H1 (cell line): ENCODE results near the gene ARHGEF38. TPM values are rescaled to one million over a fixed set of nuclear protein-coding genes. Genes with fewer than 3 reads are reported as not detected.

Source experiments
- CTCF ChIA-PET: fragments of 300-600 bp; sonication (Branson Sonifier 250); formaldehyde crosslinking; loops from one replicate; lab custom pipeline; 2021; ENCODE audit not compliant: partially characterized antibody; lab: Charles Lee
- POLR2A ChIA-PET: fragments of 300-600 bp; sonication (Branson Sonifier 250); formaldehyde crosslinking; loops from one replicate; lab custom pipeline; 2021; ENCODE audit warnings: inconsistent platforms; ENCODE audit not compliant: partially characterized antibody; lab: Charles Lee
- DNase-seq, 2 experiments: peaks; one replicate each; pipeline versions ENCODE4 v3.0.0 to v3.0.0-alpha.2; 2010 to 2022; ENCODE audit warnings: low spot score in 2 of 2, low read depth in 1 of 2, mixed read lengths in 1 of 2
- FAIRE-seq: peaks from 2 replicates; lab custom pipeline; 2011; peaks lifted over from hg19 to GRCh38; lab: Jason Lieb, UNC
- H2AFZ ChIP-seq: 2 replicates; pipeline ENCODE4 v1.8.1; 2012; ENCODE audit warnings: low read length, inconsistent platforms
- H2AK5ac ChIP-seq: 2 replicates; pipeline ENCODE4 v1.6.1; 2013; ENCODE audit warnings: low read depth, low read length
- H2BK120ac ChIP-seq: replicated peaks from 2 replicates; pipeline ENCODE3; 2013; ENCODE audit warnings: low read depth, low read length, inconsistent platforms
- H2BK12ac ChIP-seq: 2 replicates; pipeline ENCODE4 v1.6.1; 2013; ENCODE audit warnings: low read depth, low read length
- H2BK15ac ChIP-seq: 2 replicates; pipeline ENCODE4 v1.6.1; 2013; ENCODE audit warnings: low read length
- H2BK20ac ChIP-seq: 2 replicates; pipeline ENCODE4 v1.6.1; 2013; ENCODE audit warnings: low read length
- H2BK5ac ChIP-seq: 2 replicates; pipeline ENCODE4 v1.6.1; 2013; ENCODE audit warnings: low read depth, low read length
- H3K14ac ChIP-seq: 2 replicates; pipeline ENCODE4 v1.6.1; 2013; ENCODE audit warnings: inconsistent platforms; ENCODE audit not compliant: insufficient read length
- H3K18ac ChIP-seq: 2 replicates; pipeline ENCODE4 v1.6.1; 2013; ENCODE audit warnings: low read length; ENCODE audit errors: extremely low read depth
- H3K23ac ChIP-seq: 2 replicates; pipeline ENCODE4 v1.6.1; 2013; ENCODE audit warnings: inconsistent platforms; ENCODE audit not compliant: insufficient read length
- H3K23me2 ChIP-seq: 2 replicates; pipeline ENCODE4 v1.6.1; 2013; ENCODE audit warnings: low read depth, low read length
- H3K27ac ChIP-seq: 2 replicates; pipeline ENCODE4 v1.6.1; 2011; ENCODE audit warnings: low read depth, low read length, inconsistent platforms
- H3K27me3 ChIP-seq, 4 experiments: replicated peaks in 1 of 4; 1 replicate in 1 of 4; 2 replicates in 3 of 4; pipeline versions ENCODE4 v1.6.1 to v1.8.1; 2011 to 2013; ENCODE audit warnings: low read length in 3 of 4, mild to moderate bottlenecking in 3 of 4, inconsistent platforms in 2 of 4, mixed read lengths in 2 of 4, moderate library complexity in 1 of 4; ENCODE audit not compliant: control insufficient read depth in 3 of 4, insufficient read depth in 3 of 4; ENCODE audit errors: extremely low read depth in 1 of 4
- H3K36me3 ChIP-seq, 4 experiments: 2 replicates each; pipeline versions ENCODE4 v1.6.1 to v1.8.1; 2011 to 2013; ENCODE audit warnings: mild to moderate bottlenecking in 4 of 4, low read length in 3 of 4, moderate library complexity in 2 of 4, control low read depth in 1 of 4, inconsistent platforms in 1 of 4; ENCODE audit not compliant: insufficient read depth in 4 of 4, control insufficient read depth in 2 of 4
- H3K4ac ChIP-seq: replicated peaks from 2 replicates; pipeline ENCODE3; 2013; ENCODE audit warnings: low read length, low read depth, mixed read lengths, inconsistent platforms; ENCODE audit not compliant: insufficient read length
- H3K4me1 ChIP-seq, 4 experiments: replicated peaks in 1 of 4; 1 replicate in 1 of 4; 2 replicates in 3 of 4; pipeline versions ENCODE4 v1.6.1 to v1.8.1; 2011 to 2013; ENCODE audit warnings: low read length in 3 of 4, inconsistent platforms in 2 of 4, mixed read lengths in 1 of 4; ENCODE audit not compliant: insufficient read depth in 4 of 4, control insufficient read depth in 3 of 4
- H3K4me2 ChIP-seq, 2 experiments: 2 replicates each; pipeline versions ENCODE4 v1.6.1 to v1.8.1; 2011 to 2013; ENCODE audit warnings: low read depth in 2 of 2, low read length in 2 of 2, control low read depth in 1 of 2, inconsistent platforms in 1 of 2, mild to moderate bottlenecking in 1 of 2; ENCODE audit not compliant: insufficient read depth in 1 of 2
- H3K4me3 ChIP-seq, 4 experiments: fragments of 200-600, 300-600 bp in 1 of 4; sonication (generic), shearing (Covaris generic), sonication (Bioruptor Twin) in 1 of 4; 2 replicates each; pipeline versions ENCODE4 v1.5.1 to v1.8.1; 2011 to 2016; ENCODE audit warnings: low read length in 4 of 4, low read depth in 3 of 4, control low read depth in 2 of 4, inconsistent platforms in 2 of 4, mild to moderate bottlenecking in 2 of 4, mixed read lengths in 1 of 4, moderate library complexity in 1 of 4; ENCODE audit not compliant: insufficient read depth in 2 of 4; ENCODE audit errors: extremely low read depth in 1 of 4
- H3K56ac ChIP-seq: replicated peaks from 2 replicates; pipeline ENCODE3; 2013; ENCODE audit warnings: low read depth, mild to moderate bottlenecking, mixed read lengths, low read length, inconsistent platforms; ENCODE audit not compliant: insufficient read length
- H3K79me1 ChIP-seq: 2 replicates; pipeline ENCODE4 v1.6.1; 2013; ENCODE audit warnings: low read depth, low read length, control low read depth
- H3K79me2 ChIP-seq, 2 experiments: 2 replicates each; pipeline versions ENCODE4 v1.6.1 to v1.8.1; 2012 to 2013; ENCODE audit warnings: low read length in 2 of 2, mild to moderate bottlenecking in 2 of 2, inconsistent platforms in 1 of 2; ENCODE audit not compliant: insufficient read depth in 2 of 2, control insufficient read depth in 1 of 2
- H3K9ac ChIP-seq, 4 experiments: replicated peaks in 1 of 4; 1 replicate in 1 of 4; 2 replicates in 3 of 4; pipeline versions ENCODE4 v1.6.1 to v1.8.1; 2011 to 2013; ENCODE audit warnings: low read depth in 3 of 4, low read length in 3 of 4, control low read depth in 2 of 4, mild to moderate bottlenecking in 2 of 4, moderate library complexity in 2 of 4, inconsistent platforms in 1 of 4; ENCODE audit errors: extremely low read depth in 1 of 4
- H3K9me3 ChIP-seq, 2 experiments: 2 replicates each; pipeline versions ENCODE4 v1.6.1 to v1.8.1; 2012 to 2013; ENCODE audit warnings: mild to moderate bottlenecking in 2 of 2, moderate library complexity in 2 of 2, control low read depth in 1 of 2, inconsistent platforms in 1 of 2, low read depth in 1 of 2, low read length in 1 of 2, mixed read lengths in 1 of 2; ENCODE audit not compliant: insufficient read depth in 2 of 2
- H4K20me1 ChIP-seq, 2 experiments: replicated peaks in 1 of 2; 2 replicates each; pipeline versions ENCODE3 to v1.8.1; 2011 to 2013; ENCODE audit warnings: inconsistent platforms in 2 of 2, low read length in 2 of 2, mild to moderate bottlenecking in 1 of 2; ENCODE audit not compliant: insufficient read depth in 2 of 2, control insufficient read depth in 1 of 2
- H4K5ac ChIP-seq: 2 replicates; pipeline ENCODE4 v1.6.1; 2013; ENCODE audit warnings: low read length, low read depth, mixed read lengths, inconsistent platforms; ENCODE audit not compliant: insufficient read length
- H4K8ac ChIP-seq: 2 replicates; pipeline ENCODE4 v1.8.0; 2013; ENCODE audit warnings: mild to moderate bottlenecking, moderate library complexity, low read length, inconsistent platforms; ENCODE audit not compliant: insufficient read depth; ENCODE audit errors: extremely low read depth
- H4K91ac ChIP-seq: replicated peaks from 2 replicates; pipeline ENCODE3; 2013; ENCODE audit warnings: low read length, mixed read lengths, inconsistent platforms; ENCODE audit not compliant: insufficient read length
- NRF1 ChIP-seq: IDR thresholded peaks from 2 replicates; pipeline ENCODE4 v1.6.1; 2011; ENCODE audit warnings: mild to moderate bottlenecking, low read depth, low read length, improper control_type of control experiment
- RBBP5 ChIP-seq: IDR thresholded peaks from 2 replicates; pipeline ENCODE4 v1.7.1; 2012; ENCODE audit warnings: low read depth, mild to moderate bottlenecking, inconsistent platforms, low read length, moderate library complexity, borderline replicate concordance
- TAF1 ChIP-seq: IDR thresholded peaks from 2 replicates; pipeline ENCODE4 v1.6.1; 2011; ENCODE audit warnings: mild to moderate bottlenecking, low read depth, low read length
- WGBS, 2 experiments: shearing (Covaris generic) in 1 of 2; methylation state at CpG; one replicate each; pipeline versions ENCODE4 v1.1.6 to v1.1.7; 2013 to 2015; ENCODE audit warnings: low lambda C conversion rate in 2 of 2, mixed read lengths in 2 of 2, inconsistent platforms in 1 of 2, low coverage in 1 of 2, missing lambda C conversion rate in 1 of 2; ENCODE audit not compliant: insufficient replicate concordance in 2 of 2, insufficient coverage in 1 of 2, insufficient read length in 1 of 2; ENCODE audit errors: extremely low coverage in 1 of 2, missing lambda C conversion rate in 1 of 2; 5-methylcytosine and 5-hydroxymethylcytosine counted together
- long read RNA-seq, 2 experiments: library from RNA in 1 of 2; library from capped mRNA in 1 of 2; stranded (forward); transcript quantifications; one replicate each; pipeline ENCODE4 v2.0.0, GENCODE V29; 2021; ENCODE audit warnings: inconsistent platforms in 1 of 2
- polyA minus RNA-seq, 3 experiments: library from RNA; depleted of rRNA, polyadenylated mRNA; stranded (reverse); fragments of >200 nt; gene quantifications; 1 replicate in 2 of 3; 2 replicates in 1 of 3; pipeline ENCODE4 v1.2.3, GENCODE V29; 2011
- polyA plus RNA-seq, 7 experiments: library from polyadenylated mRNA; depleted of rRNA in 3 of 7; stranded (reverse) in 5 of 7; unstranded in 2 of 7; fragments of >200 nt in 5 of 7; fragments of 200-250 nt in 2 of 7; gene quantifications; 1 replicate in 5 of 7; 2 replicates in 1 of 7; 4 replicates in 1 of 7; pipeline versions ENCODE4 v1.2.1 to v1.2.3, GENCODE V29; 2011 to 2013; ENCODE audit warnings: missing spikeins in 2 of 7, mixed read lengths in 2 of 7
- total RNA-seq: library from RNA; stranded (reverse); fragmentation: NEBNext Ultra II Directional; extraction: Animal tissue kit (Norgen Biotek cat#: 25700); gene quantifications from 2 replicates; pipeline ENCODE4 v1.2.1, GENCODE V29; 2021

The ARHGEF38 gene, protein sequence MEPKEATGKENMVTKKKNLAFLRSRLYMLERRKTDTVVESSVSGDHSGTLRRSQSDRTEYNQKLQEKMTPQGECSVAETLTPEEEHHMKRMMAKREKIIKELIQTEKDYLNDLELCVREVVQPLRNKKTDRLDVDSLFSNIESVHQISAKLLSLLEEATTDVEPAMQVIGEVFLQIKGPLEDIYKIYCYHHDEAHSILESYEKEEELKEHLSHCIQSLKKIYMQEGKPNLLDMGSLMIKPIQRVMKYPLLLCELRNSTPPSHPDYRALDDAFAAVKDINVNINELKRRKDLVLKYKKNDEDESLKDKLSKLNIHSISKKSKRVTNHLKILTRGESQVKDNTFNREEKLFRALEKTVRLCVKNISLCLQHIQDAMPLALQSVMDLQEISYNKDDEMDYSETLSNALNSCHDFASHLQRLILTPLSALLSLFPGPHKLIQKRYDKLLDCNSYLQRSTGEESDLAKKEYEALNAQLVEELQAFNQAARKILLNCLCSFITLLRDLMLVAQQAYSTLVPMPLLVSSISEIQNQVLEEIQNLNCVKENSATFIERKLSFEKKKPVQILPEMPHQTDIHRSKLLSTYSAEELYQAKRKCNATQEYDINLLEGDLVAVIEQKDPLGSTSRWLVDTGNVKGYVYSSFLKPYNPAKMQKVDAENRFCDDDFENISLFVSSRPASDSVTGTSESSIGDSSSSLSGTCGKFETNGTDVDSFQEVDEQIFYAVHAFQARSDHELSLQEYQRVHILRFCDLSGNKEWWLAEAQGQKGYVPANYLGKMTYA
- total RNA-seq (not detected in 2 replicates), polyA plus RNA-seq (2011; rRNA removed) (not detected in 2 replicates), polyA minus RNA-seq (2011; rRNA and poly(A)+ RNA removed) (not detected in 2 replicates)
- polyA plus RNA-seq (2011; cell fraction: cytosol; rRNA removed), result not detected
- 0.01 TPM for polyA plus RNA-seq (2011; cell fraction: nucleus; rRNA removed)
- polyA plus RNA-seq (2012, experiment 1 of 2), result not detected in 4 replicates
- polyA plus RNA-seq (2012, experiment 2 of 2), result not detected
- not detected for polyA plus RNA-seq (2013, experiment 1 of 2)
- polyA plus RNA-seq (2013, experiment 2 of 2), result not detected
- polyA minus RNA-seq (2011; cell fraction: cytosol; rRNA and poly(A)+ RNA removed), result not detected
- 0.10 TPM for polyA minus RNA-seq (2011; cell fraction: nucleus; rRNA and poly(A)+ RNA removed)
- long read RNA-seq, experiment 1, result 0 reads
- long read RNA-seq, experiment 2, result 0 reads

DNA sequence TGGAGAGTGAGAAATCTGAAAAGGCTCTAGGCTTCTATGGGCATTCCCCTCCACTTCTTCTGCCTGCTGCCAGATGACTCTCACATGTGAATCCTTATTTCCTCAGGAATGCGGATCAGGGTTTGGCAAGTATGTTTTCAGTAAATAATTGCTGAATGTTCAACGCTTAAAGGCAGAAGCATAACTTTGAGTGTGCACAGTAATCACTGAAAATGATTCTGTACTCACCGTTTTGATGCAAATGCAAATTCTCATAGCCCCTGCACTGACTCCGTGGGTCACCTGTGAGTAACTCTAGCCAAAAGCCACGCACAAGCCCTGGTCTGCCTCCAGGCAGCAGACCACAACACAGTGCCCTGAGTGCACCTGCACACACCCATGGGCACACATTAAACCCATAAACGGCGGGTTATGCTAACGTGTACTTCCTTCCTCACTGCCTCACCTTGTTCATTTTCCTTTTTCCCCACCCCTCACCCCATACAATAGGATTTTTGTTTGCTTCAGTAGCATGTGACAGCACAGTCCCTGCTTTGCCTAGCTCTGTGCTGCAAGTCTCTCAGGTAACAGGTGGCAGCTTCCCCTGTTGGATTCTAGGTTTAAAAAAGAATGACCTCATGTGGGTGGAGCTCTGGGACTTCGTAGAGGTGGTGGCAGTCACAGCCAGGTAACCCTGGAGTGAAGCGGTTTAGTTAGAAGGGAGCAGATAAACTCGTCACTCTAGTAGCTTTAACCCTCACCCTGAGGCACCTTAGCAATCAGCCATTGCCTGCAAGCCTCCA, at the start of gene ARHGEF38:
ARHGEF38 (plus strand) TSS at position 656 of the 782 bp plus-strand sequence. CDS start 146 bp downstream, outside the sequence.
- Histone ChIP-seq H3K79me1 (no peaks in the 10 kb centered on the region), H3K9ac (no peak within 1 kb of the TSS; a peak in 1 of 7 replicates), H3K14ac (no peak within 1 kb of the TSS), H3K23ac (no peak within 1 kb of the TSS), H3K27ac (no peak within 1 kb of the TSS), H2BK12ac (no peak within 1 kb of the TSS), H3K4me3 (no peak within 1 kb of the TSS), H2BK20ac (no peak within 1 kb of the TSS), H3K4me1 (peaks cover 0 to 8% (median 5%) of the 10 kb centered on the region in 4 experiments; a peak in 3 of 7 replicates), H3K27me3 (peaks cover 43 to 72% (median 63%) of the 10 kb centered on the region in 4 experiments), H3K9me3 (no peaks in the 10 kb centered on the region), H4K5ac (no peak within 1 kb of the TSS), H2BK5ac (no peak within 1 kb of the TSS), H3K23me2 (no peaks in the 10 kb centered on the region), H2BK15ac (no peak within 1 kb of the TSS), H3K36me3 (no peaks in the 10 kb centered on the region), H3K56ac (no peak within 1 kb of the TSS), H2AFZ (no peak within 1 kb of the TSS), H4K91ac (no peak within 1 kb of the TSS), H4K20me1 (peaks cover 2 to 5% of the 10 kb centered on the region in 2 experiments), H3K79me2 (no peaks in the 10 kb centered on the region), H2AK5ac (no peak within 1 kb of the TSS; the same call in 1 of the 2 replicates), H3K4ac (no peak within 1 kb of the TSS), H3K4me2 (peak within 1 kb of the TSS in 1 of 2 experiments; percentile 14; a peak in 1 of 4 replicates), H2BK120ac (no peak within 1 kb of the TSS), H4K8ac (no peak within 1 kb of the TSS; the same call in 1 of the 2 replicates), H3K18ac (no peak within 1 kb of the TSS)
- TF ChIP-seq RBBP5 (no peak), TAF1 (no peak), NRF1 (no peak)
- no peak for FAIRE-seq
- 42% methylated on average over 11 of the region's 11 CpGs; no CpG with 5 or more reads in 1 of the 2 experiments for WGBS, 2 experiments
- no peak for DNase-seq
- CTCF ChIA-PET, result interaction anchor here (0.5 to 2.5 kb wide), 4 partner anchors 10 to 143 kb away, joined by 3 to 8 read pairs (median 3); no protein-coding TSS in a partner anchor
- POLR2A ChIA-PET, result no interaction called here
